GM23248 (cell line): ENCODE measurements around the gene RADIL.

ENCODE experiments used
- EZH2 ChIP-seq: fragments of 200-600 bp; sonication (generic); IDR thresholded peaks from 2 replicates; pipeline ENCODE4 v1.6.1; 2018; ENCODE audit warnings: antibody characterized with exemption, mild to moderate bottlenecking; ENCODE audit not compliant: insufficient read depth, poor library complexity, severe bottlenecking
- EZH2phosphoT487 ChIP-seq: fragments of 200-600 bp; sonication (generic); IDR thresholded peaks from 2 replicates; pipeline ENCODE4 v1.6.1; 2018; ENCODE audit warnings: antibody characterized with exemption, moderate library complexity, mild to moderate bottlenecking, low read depth; ENCODE audit not compliant: insufficient read depth

- TF ChIP-seq EZH2phosphoT487 (no peak), EZH2 (no peak)
These were observed 11.4 kb downstream of the RADIL start for GRCh38 chr7:4871930-4872675.
